Fibroblast of skin of left quadriceps (primary cell): ENCODE results near the gene DNAJC10.

Experiments
- DNase-seq, 2 experiments: peaks; one replicate each; pipeline ENCODE4 v3.0.0-alpha.2; 2013; ENCODE audit warnings: low read depth in 2 of 2

Gene DNAJC10

GRCh38 chr2:182834293-182834692, 118.2 kb downstream of the DNAJC10 start:
- DNase-seq, result no peak

- no peak for DNase-seq
These were observed 120.4 kb downstream of the DNAJC10 start for GRCh38 chr2:182836451-182836850.
